OCI-LY1 (cell line): ENCODE measurements around the gene FAU.
A peak's percentile ranks its signal among the peaks of the same experiment; 100 is the strongest.

Source experiments
- H2AFZ ChIP-seq: fragments of 200-600 bp; sonication (generic), shearing (Covaris generic); 2 replicates; pipeline ENCODE4 v1.6.0; 2014; ENCODE audit warnings: antibody characterized with exemption, mild to moderate bottlenecking, low read length
- H3F3A ChIP-seq: fragments of 200-600 bp; sonication (generic), shearing (Covaris generic); 2 replicates; pipeline ENCODE4 v1.6.0; 2014; ENCODE audit warnings: mild to moderate bottlenecking, antibody characterized with exemption, low read length, moderate library complexity; ENCODE audit not compliant: insufficient read depth
- H3K27ac ChIP-seq: fragments of 200-600 bp; sonication (generic); 2 replicates; pipeline ENCODE4 v1.5.1; 2014; ENCODE audit warnings: low read length, mixed run types, mild to moderate bottlenecking, low read depth; ENCODE audit not compliant: poor library complexity, severe bottlenecking
- H3K27me3 ChIP-seq: fragments of 200-600 bp; sonication (generic); 2 replicates; pipeline ENCODE4 v1.6.0; 2014; ENCODE audit warnings: antibody characterized with exemption, mild to moderate bottlenecking, low read length, moderate library complexity; ENCODE audit not compliant: insufficient read depth
- H3K36me3 ChIP-seq: fragments of 200-600 bp; sonication (generic); 2 replicates; pipeline ENCODE4 v1.6.1; 2014; ENCODE audit warnings: mild to moderate bottlenecking, antibody characterized with exemption, low read length, moderate library complexity, mixed read lengths; ENCODE audit not compliant: insufficient read depth
- H3K4me1 ChIP-seq: fragments of 200-600 bp; sonication (generic); 2 replicates; pipeline ENCODE4 v1.5.1; 2014; ENCODE audit warnings: mild to moderate bottlenecking, low read length, moderate library complexity; ENCODE audit not compliant: insufficient read depth, severe bottlenecking
- H3K4me2 ChIP-seq: fragments of 200-600 bp; sonication (generic), shearing (Covaris generic); 2 replicates; pipeline ENCODE4 v1.6.1; 2014; ENCODE audit warnings: low read length
- H3K4me3 ChIP-seq: fragments of 200-600 bp; sonication (generic); 2 replicates; pipeline ENCODE4 v1.5.1; 2014; ENCODE audit warnings: low read length, low read depth, mild to moderate bottlenecking, mixed read lengths; ENCODE audit not compliant: poor library complexity, severe bottlenecking
- H3K79me2 ChIP-seq: fragments of 200-600 bp; shearing (Covaris generic); 2 replicates; pipeline ENCODE4 v1.6.1; 2016; ENCODE audit warnings: mixed run types, low read length, mixed read lengths; ENCODE audit not compliant: insufficient read depth
- H3K9ac ChIP-seq: fragments of 200-600 bp; sonication (generic), shearing (Covaris generic); 2 replicates; pipeline ENCODE4 v1.6.1; 2014; ENCODE audit warnings: mild to moderate bottlenecking, low read length, mixed read lengths
- H3K9me2 ChIP-seq: fragments of 200-600 bp; sonication (generic), shearing (Covaris generic); 2 replicates; pipeline ENCODE4 v1.6.1; 2014; ENCODE audit warnings: low read depth, mild to moderate bottlenecking, low read length, mixed read lengths
- H3K9me3 ChIP-seq: fragments of 200-600 bp; shearing (Covaris generic); 2 replicates; pipeline ENCODE4 v1.6.1; 2014; ENCODE audit warnings: low read length, mixed read lengths
- H4K20me1 ChIP-seq: fragments of 200-600 bp; sonication (generic), shearing (Covaris generic); 2 replicates; pipeline ENCODE4 v1.6.0; 2016; ENCODE audit warnings: mild to moderate bottlenecking, low read length; ENCODE audit not compliant: insufficient read depth
- EZH2 ChIP-seq: fragments of 200-600 bp; sonication (generic), shearing (Covaris generic); IDR thresholded peaks from 2 replicates; pipeline ENCODE4 v1.8.0; 2017; ENCODE audit warnings: borderline replicate concordance, mixed run types, mild to moderate bottlenecking, antibody characterized with exemption, low read length, moderate library complexity, mixed read lengths
- TF ChIP-seq, protein P1 (sequence below): fragments of 200-600 bp; sonication (generic), shearing (Covaris generic); IDR thresholded peaks from 2 replicates; pipeline ENCODE4 v1.5.1; 2017; ENCODE audit warnings: mild to moderate bottlenecking, antibody characterized with exemption, low read length, moderate library complexity, mixed read lengths

FAU gene

DNA sequence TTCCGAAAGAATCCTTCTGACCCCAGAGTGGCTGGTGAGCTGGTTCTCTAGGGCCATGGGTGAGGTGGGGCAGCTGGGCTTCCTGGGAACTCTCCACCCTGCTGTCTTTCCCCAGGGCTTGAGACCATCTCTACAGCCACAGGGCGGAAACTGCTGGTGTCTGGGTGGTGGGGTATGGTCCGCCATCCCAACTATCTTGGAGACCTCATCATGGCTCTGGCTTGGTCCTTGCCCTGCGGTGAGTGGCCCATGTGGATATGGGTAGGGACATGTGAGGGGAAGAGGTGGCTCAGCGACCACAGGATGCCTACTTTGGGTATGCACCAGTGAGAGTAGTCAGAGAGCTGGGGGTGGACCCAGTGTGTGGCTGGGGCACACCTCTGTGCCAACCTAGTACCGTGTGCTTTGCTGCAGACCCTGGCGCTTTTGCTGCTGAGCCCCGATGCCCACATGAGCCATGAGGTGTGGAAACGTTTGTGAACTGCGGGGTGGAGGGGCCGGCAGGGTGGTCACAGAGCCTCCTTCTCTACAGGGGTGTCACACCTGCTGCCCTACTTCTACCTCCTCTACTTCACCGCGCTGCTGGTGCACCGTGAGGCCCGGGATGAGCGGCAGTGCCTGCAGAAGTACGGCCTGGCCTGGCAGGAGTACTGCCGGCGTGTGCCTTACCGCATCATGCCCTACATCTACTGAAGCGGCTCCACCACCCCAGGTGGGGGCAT lies 6.4 kb downstream of the FAU start:
- Histone ChIP-seq H3K9me3 (no peaks in the 10 kb centered on the region), H3K27me3 (no peaks in the 10 kb centered on the region), H3K9me2 (no peaks in the 10 kb centered on the region), H3K9ac (no peak overlapping the region; the same call in 1 of the 2 replicates), H3K4me1 (peaks cover 63% of the 10 kb centered on the region), H3K79me2 (0 out of 2 replicates have a peak, but pooled peaks cover under 1% of the 10 kb centered on the region), H3K36me3 (peaks cover 57% of the 10 kb centered on the region), H3K4me3 (peak overlapping the region; percentile 70), H3K27ac (no peak overlapping the region), H3K4me2 (peak overlapping the region; percentile 80; the same call in 1 of the 2 replicates), H3F3A (0 out of 2 replicates have a peak, but pooled peaks cover 5% of the 10 kb centered on the region), H2AFZ (no peak overlapping the region), H4K20me1 (no peaks in the 10 kb centered on the region)
- TF ChIP-seq, protein P1, sequence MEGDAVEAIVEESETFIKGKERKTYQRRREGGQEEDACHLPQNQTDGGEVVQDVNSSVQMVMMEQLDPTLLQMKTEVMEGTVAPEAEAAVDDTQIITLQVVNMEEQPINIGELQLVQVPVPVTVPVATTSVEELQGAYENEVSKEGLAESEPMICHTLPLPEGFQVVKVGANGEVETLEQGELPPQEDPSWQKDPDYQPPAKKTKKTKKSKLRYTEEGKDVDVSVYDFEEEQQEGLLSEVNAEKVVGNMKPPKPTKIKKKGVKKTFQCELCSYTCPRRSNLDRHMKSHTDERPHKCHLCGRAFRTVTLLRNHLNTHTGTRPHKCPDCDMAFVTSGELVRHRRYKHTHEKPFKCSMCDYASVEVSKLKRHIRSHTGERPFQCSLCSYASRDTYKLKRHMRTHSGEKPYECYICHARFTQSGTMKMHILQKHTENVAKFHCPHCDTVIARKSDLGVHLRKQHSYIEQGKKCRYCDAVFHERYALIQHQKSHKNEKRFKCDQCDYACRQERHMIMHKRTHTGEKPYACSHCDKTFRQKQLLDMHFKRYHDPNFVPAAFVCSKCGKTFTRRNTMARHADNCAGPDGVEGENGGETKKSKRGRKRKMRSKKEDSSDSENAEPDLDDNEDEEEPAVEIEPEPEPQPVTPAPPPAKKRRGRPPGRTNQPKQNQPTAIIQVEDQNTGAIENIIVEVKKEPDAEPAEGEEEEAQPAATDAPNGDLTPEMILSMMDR, result no peak
- TF ChIP-seq EZH2, result no peak

DNA sequence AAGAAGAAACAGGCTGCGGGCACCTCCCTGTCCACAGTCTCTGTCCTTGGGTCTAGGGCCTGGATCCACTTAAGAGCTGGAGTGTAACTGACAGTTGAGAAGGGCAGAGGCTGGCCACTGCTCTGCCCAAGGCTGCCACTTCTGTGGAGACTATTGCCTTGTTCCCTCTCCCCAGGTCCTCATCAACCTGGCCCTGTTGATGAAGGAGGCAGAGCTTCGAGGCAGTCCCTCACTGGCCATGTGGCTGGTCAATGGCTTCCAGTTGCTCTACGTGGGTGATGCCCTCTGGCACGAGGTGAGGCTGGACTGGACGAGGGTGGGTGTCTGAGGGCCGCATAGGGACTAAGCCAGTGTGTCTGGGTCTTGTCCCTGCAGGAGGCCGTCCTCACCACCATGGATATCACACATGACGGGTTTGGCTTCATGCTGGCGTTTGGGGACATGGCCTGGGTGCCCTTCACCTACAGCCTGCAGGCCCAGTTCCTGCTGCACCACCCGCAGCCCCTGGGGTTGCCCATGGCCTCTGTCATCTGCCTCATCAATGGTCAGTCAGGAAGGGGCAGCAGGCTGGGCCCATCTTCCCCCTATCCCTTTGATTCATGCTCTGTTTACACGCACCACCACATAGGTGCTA lies 7.3 kb downstream of the FAU start:
- H3K4me2 ChIP-seq, result no peak overlapping the region
- no peaks in the 10 kb centered on the region for H3K79me2 ChIP-seq
- TF ChIP-seq, protein P1, result no peak
- TF ChIP-seq EZH2, result no peak

DNA sequence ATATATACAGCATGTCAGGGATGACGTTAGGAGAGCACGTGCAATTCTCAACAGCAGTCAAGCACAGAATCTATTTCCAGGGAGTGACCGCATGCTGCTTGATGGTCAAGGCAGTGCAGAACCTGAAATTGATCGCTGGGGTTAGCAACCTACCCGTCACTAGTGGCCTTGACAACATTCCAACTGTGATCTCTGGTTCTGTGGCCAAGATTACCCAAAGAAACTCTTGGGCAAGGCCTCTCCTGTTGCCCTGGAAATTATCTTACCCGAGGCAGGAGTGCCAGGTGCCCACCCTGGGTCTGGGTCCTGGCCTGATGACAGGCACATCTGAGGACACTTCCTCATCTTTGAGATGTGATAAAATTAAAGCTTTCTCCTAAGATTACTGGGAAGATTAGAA lies 8.1 kb downstream of the FAU start:
- Histone ChIP-seq H3K4me3 (peak overlapping the region; percentile 75), H2AFZ (no peak overlapping the region), H3F3A (0 out of 2 replicates have a peak, but pooled peaks cover 5% of the 10 kb centered on the region), H4K20me1 (no peaks in the 10 kb centered on the region), H3K27ac (peak overlapping the region; percentile 98), H3K79me2 (no peaks in the 10 kb centered on the region), H3K36me3 (peaks cover 51% of the 10 kb centered on the region), H3K4me2 (peak overlapping the region; percentile 90), H3K4me1 (peaks cover 50% of the 10 kb centered on the region), H3K9me2 (no peaks in the 10 kb centered on the region), H3K27me3 (no peaks in the 10 kb centered on the region), H3K9me3 (no peaks in the 10 kb centered on the region), H3K9ac (peak overlapping the region; percentile 43)
- TF ChIP-seq, protein P1, result no peak
- TF ChIP-seq EZH2, result no peak

More for the DNA sequence above, 7.3 kb downstream of the FAU start:
- H2AFZ ChIP-seq, result no peak overlapping the region
- no peak overlapping the region for H3K4me3 ChIP-seq
- H3K27ac ChIP-seq, result peak overlapping the region; percentile 98
- no peaks in the 10 kb centered on the region for H3K9me2 ChIP-seq
- H3K36me3 ChIP-seq, result peaks cover 50% of the 10 kb centered on the region
- H4K20me1 ChIP-seq, result no peaks in the 10 kb centered on the region
- peaks cover 57% of the 10 kb centered on the region for H3K4me1 ChIP-seq
- H3K9ac ChIP-seq, result no peak overlapping the region
- no peaks in the 10 kb centered on the region for H3K27me3 ChIP-seq
- no peaks in the 10 kb centered on the region for H3K9me3 ChIP-seq
- 0 out of 2 replicates have a peak, but pooled peaks cover 5% of the 10 kb centered on the region for H3F3A ChIP-seq
